Measurements from ENCODE around the gene JPT1. TPM values are rescaled to one million over a fixed set of nuclear protein-coding genes. Genes with fewer than 3 reads are reported as not detected.

Gene JPT1
- total RNA-seq, 1 experiment from 2014 or later = 265 TPM

DNA sequence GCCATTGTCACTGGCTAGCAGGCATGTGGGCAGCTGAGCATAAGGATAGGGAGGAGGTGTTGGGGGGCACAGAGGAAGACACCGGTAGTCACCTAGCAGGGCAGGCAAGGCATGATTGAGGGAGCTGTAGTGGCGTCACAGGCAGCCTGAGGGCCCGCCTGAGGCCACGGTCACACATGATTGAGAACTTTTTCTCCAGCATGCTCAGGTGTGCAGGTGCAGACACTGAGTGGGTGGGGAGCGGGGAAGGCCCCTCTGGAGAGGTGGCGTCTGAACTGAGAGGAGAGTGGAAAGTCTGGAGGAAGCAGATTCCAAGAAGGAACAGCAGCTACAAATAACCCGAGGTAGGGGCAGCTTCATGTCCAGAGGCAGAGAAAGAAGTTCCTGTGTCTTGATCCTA is 55.5 kb downstream of the JPT1 start:
- Histone ChIP-seq H3K79me2 (ENCODE audit: insufficient read depth, low read length) (no peaks in the 10 kb centered on the region), H2BK20ac (ENCODE audit: low read depth, low read length, poor library complexity, severe bottlenecking) (no peak overlapping the region), H2BK12ac (ENCODE audit: insufficient read length, low read depth, low read length) (no peak overlapping the region), H2BK5ac (ENCODE audit: insufficient read length, low read length) (no peak overlapping the region), H3K14ac (ENCODE audit: insufficient read depth, low read length) (no peak overlapping the region), H3K56ac (ENCODE audit: insufficient read length, low read depth, low read length) (peak overlapping the region; percentile 68), H3K27me3 (ENCODE audit: insufficient read depth, low read length) (no peaks in the 10 kb centered on the region), H3K27ac (ENCODE audit: insufficient read length, low read depth, low read length) (no peak overlapping the region), H3K4me2 (ENCODE audit: insufficient read depth, insufficient read length, low read length) (no peak overlapping the region), H3T11ph (ENCODE audit: low read length) (no peak overlapping the region), H3K9me3 (ENCODE audit: control insufficient read depth, low read depth, low read length) (no peaks in the 10 kb centered on the region), H3K79me1 (ENCODE audit: insufficient read depth, low read depth, low read length, poor library complexity, severe bottlenecking) (no peaks in the 10 kb centered on the region), H3K23ac (ENCODE audit: insufficient read length, low read depth, low read length) (no peak overlapping the region), H3K4ac (ENCODE audit: low read depth, low read length) (no peak overlapping the region), H4K91ac (ENCODE audit: insufficient read length, low read depth, low read length) (no peak overlapping the region), H3K4me1 (ENCODE audit: insufficient read depth, low read length) (peaks cover 3% of the 10 kb centered on the region; the same call in 1 of the 2 replicates), H4K5ac (ENCODE audit: insufficient read length, low read depth, low read length) (no peak overlapping the region), H2AFZ (ENCODE audit: low read length) (no peak overlapping the region), H2BK120ac (ENCODE audit: low read depth, low read length, poor library complexity, severe bottlenecking) (no peak overlapping the region), H4K20me1 (ENCODE audit: control insufficient read depth, insufficient read depth, insufficient read length) (no peaks in the 10 kb centered on the region), H2BK15ac (ENCODE audit: low read depth, low read length) (no peak overlapping the region), H3K23me2 (ENCODE audit: insufficient read length, low read depth, low read length, poor library complexity, severe bottlenecking) (no peaks in the 10 kb centered on the region), H4K8ac (replicated peaks; ENCODE audit: insufficient read length, low read depth, low read length) (no peak overlapping the region), H3K18ac (ENCODE audit: insufficient read length, low read depth, low read length) (peak overlapping the region; percentile 54), H2AK5ac (ENCODE audit: insufficient read length, low read length) (no peak overlapping the region), H3K9ac (ENCODE audit: extremely low read depth, insufficient read length, low read length) (no peak overlapping the region)
- no peaks in the 10 kb centered on the region for H3K27me3 Mint-ChIP-seq (ENCODE audit: low read depth)
- DNase-seq = no peak
- peak overlapping the region; percentile 45 to 94 (median 87); a peak in 4 of 7 replicates for H3K27ac Mint-ChIP-seq
- H3K4me3 Mint-ChIP-seq = no peak overlapping the region
- H3K36me3 Mint-ChIP-seq (ENCODE audit: insufficient read depth in 1 of 3, low read depth in 3 of 3) = peaks cover 7 to 48% (median 40%) of the 10 kb centered on the region in 3 experiments
- WGBS (ENCODE audit: extremely low coverage, insufficient read length, low lambda C conversion rate) = no CpG with 5 or more reads among the region's 7 CpGs
- TF ChIP-seq, protein P1, sequence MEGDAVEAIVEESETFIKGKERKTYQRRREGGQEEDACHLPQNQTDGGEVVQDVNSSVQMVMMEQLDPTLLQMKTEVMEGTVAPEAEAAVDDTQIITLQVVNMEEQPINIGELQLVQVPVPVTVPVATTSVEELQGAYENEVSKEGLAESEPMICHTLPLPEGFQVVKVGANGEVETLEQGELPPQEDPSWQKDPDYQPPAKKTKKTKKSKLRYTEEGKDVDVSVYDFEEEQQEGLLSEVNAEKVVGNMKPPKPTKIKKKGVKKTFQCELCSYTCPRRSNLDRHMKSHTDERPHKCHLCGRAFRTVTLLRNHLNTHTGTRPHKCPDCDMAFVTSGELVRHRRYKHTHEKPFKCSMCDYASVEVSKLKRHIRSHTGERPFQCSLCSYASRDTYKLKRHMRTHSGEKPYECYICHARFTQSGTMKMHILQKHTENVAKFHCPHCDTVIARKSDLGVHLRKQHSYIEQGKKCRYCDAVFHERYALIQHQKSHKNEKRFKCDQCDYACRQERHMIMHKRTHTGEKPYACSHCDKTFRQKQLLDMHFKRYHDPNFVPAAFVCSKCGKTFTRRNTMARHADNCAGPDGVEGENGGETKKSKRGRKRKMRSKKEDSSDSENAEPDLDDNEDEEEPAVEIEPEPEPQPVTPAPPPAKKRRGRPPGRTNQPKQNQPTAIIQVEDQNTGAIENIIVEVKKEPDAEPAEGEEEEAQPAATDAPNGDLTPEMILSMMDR (conservative IDR thresholded peaks at IDR 0.05) = no peak
- peaks cover 8 to 9% of the 10 kb centered on the region in 2 experiments; a peak in 3 of 4 replicates for H3K4me1 Mint-ChIP-seq
- no peaks in the 10 kb centered on the region for H3K9me3 Mint-ChIP-seq

All from H9 (cell line).